ENCODE data around the gene COLEC11. TPM values are rescaled to one million over a fixed set of nuclear protein-coding genes. Genes with fewer than 3 reads are reported as not detected.

COLEC11 gene
- total and polyA plus RNA-seq, 9 of the 15 experiments (the other 6 are each of a cell fraction or from before 2014, with no cell fraction given), result 0.32 to 4.3 (median 1.8) TPM

DNA sequence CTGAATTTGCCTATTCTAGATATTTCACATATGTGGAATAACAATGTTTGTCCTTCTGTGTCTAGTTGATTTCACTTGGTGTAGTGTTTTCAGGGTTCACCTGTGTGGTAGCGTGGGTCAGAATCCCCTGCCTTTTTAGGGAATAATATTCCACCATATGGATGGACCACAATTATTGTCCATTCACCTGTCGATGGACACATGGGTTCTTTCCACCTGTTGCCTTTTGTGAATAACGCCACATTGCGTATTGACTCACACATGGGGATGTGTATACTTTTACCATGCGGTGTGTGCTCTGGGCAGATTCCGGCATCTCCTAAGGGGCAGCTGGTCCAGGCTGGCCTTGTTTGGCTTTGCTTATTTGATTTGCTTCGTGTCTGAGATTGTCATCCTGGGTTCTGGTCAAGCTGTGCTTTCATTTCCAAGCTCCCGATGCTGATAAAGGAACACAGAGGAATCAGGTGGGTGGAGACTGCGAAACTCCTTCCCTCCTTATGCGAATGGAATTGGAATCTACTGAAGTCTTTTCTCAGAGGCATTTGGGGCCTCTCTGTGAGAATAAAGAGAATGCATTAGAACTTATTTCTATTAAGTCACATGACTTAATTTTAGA, 44.2 kb downstream of the COLEC11 start:
- CTCF ChIA-PET (ENCODE audit: low intra/inter-chr PET ratio), result no interaction called here

More for the DNA sequence above, 44.2 kb downstream of the COLEC11 start:
- Histone ChIP-seq H3K79me2 (ENCODE audit: control insufficient read depth, insufficient read depth, low read length) (no peaks in the 10 kb centered on the region), H3K9ac (ENCODE audit: insufficient read depth in 1 of 2, low read depth in 2 of 2, low read length in 2 of 2) (no peak overlapping the region), H3K36me3 (ENCODE audit: control insufficient read depth, insufficient read depth, low read length) (no peaks in the 10 kb centered on the region), H3K4me3 (no peak overlapping the region), H2AFZ (ENCODE audit: low read depth, low read length) (no peak overlapping the region), H3K9me1 (ENCODE audit: control insufficient read depth, insufficient read depth, low read length) (no peaks in the 10 kb centered on the region), H3K4me1 (replicated peaks in 1 of 2; ENCODE audit: control insufficient read depth in 2 of 2, insufficient read depth in 2 of 2, low read length in 2 of 2) (peaks cover 0 to 35% of the 10 kb centered on the region in 2 experiments; a peak in 2 of 5 replicates), H3K27me3 (ENCODE audit: control insufficient read depth in 2 of 2, insufficient read depth in 2 of 2, low read length in 2 of 2) (peaks cover 63 to 89% of the 10 kb centered on the region in 2 experiments), H4K20me1 (replicated peaks; ENCODE audit: control insufficient read depth, insufficient read depth, low read length) (peaks cover 12% of the 10 kb centered on the region; the same call in 1 of the 2 replicates), H3K9me3 (replicated peaks; ENCODE audit: control insufficient read depth, insufficient read depth, low read depth, low read length) (0 out of 2 replicates have a peak, but pooled peaks cover 2% of the 10 kb centered on the region), H3K4me2 (ENCODE audit: insufficient read depth, low read length) (no peak overlapping the region), H3K27ac (ENCODE audit: extremely low read depth, low read depth, low read length) (no peak overlapping the region)
- ATAC-seq (no peak), DNase-seq (ENCODE audit: extremely low read depth in 1 of 4, low spot score in 3 of 4) (no peak), FAIRE-seq (no peak)
- intact Hi-C loops (cut with micrococcal nuclease), result no loop called here
- WGBS (ENCODE audit: insufficient coverage, low coverage, missing lambda C conversion rate), result 25% methylated on average over 10 of the region's 10 CpGs
- POLR2A ChIA-PET, result interaction anchor here (1.2 kb wide), 1 partner anchor 15 kb away, joined by 6 read pairs; no protein-coding TSS in a partner anchor
- no TSS peak for BruUV-seq (replicated peaks)
- in situ Hi-C loops (cut with MboI), result no loop called here
- TF ChIP-seq MBD2 (IDR thresholded peaks at IDR 0.05; ENCODE audit: borderline replicate concordance, low read depth), result no peak
- TF ChIP-seq SRSF9 (IDR thresholded peaks at IDR 0.05; ENCODE audit: borderline replicate concordance, low read depth, low read length), result no peak
- TF ChIP-seq, protein P1, sequence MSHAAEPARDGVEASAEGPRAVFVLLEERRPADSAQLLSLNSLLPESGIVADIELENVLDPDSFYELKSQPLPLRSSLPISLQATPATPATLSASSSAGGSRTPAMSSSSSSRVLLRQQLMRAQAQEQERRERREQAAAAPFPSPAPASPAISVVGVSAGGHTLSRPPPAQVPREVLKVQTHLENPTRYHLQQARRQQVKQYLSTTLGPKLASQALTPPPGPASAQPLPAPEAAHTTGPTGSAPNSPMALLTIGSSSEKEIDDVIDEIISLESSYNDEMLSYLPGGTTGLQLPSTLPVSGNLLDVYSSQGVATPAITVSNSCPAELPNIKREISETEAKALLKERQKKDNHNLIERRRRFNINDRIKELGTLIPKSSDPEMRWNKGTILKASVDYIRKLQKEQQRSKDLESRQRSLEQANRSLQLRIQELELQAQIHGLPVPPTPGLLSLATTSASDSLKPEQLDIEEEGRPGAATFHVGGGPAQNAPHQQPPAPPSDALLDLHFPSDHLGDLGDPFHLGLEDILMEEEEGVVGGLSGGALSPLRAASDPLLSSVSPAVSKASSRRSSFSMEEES (CRISPR knock-in tag; IDR thresholded peaks at IDR 0.05), result peak; percentile 73
- TF ChIP-seq KAT7 (CRISPR knock-in tag; IDR thresholded peaks at IDR 0.05; ENCODE audit: borderline replicate concordance), result no peak
